ENCODE data around the gene RAB27B. TPM values are rescaled to one million over a fixed set of nuclear protein-coding genes. Genes with fewer than 3 reads are reported as not detected.

RAB27B gene
- total and polyA plus RNA-seq, 2 donors (not counting 1 experiment from before 2014, with no cell fraction given): 0.01 to 0.07 TPM

- Histone ChIP-seq H3K9me3 (ENCODE audit: control extremely low read depth in 1 of 3, control insufficient read depth in 2 of 3, insufficient read depth in 1 of 3, low read length in 2 of 3) (peaks cover 0 to 3% (median 0%) of the 10 kb centered on the region in 3 donors), H3K9ac (ENCODE audit: low read length) (no peak overlapping the region), H3K27ac (ENCODE audit: low read length in 2 of 2) (no peak overlapping the region), H3K4me1 (ENCODE audit: control insufficient read depth in 2 of 2, insufficient read depth in 2 of 2, low read length in 2 of 2) (no peaks in the 10 kb centered on the region), H3K27me3 (replicated peaks in 1 of 4; ENCODE audit: control extremely low read depth in 1 of 4, control insufficient read depth in 3 of 4, insufficient read depth in 4 of 4, low read length in 3 of 4) (no peaks in the 10 kb centered on the region), H3K36me3 (replicated peaks in 1 of 2; ENCODE audit: control extremely low read depth in 1 of 2, control insufficient read depth in 1 of 2, extremely low read depth in 1 of 2, insufficient read depth in 2 of 2, low read length in 1 of 2) (no peaks in the 10 kb centered on the region), H3K4me2 (replicated peaks; ENCODE audit: low read depth, low read length, poor library complexity, severe bottlenecking) (no peak overlapping the region), H3K4me3 (ENCODE audit: control extremely low read depth in 1 of 5, extremely low read depth in 1 of 5, insufficient read depth in 1 of 5, low read depth in 2 of 5, low read length in 4 of 5) (no peak overlapping the region), H4K20me1 (ENCODE audit: control insufficient read depth, insufficient read depth, low read length, poor library complexity, severe bottlenecking) (no peaks in the 10 kb centered on the region), H2AFZ (ENCODE audit: insufficient read depth, low read depth, low read length, poor library complexity, severe bottlenecking) (no peak overlapping the region), H3K79me2 (ENCODE audit: control insufficient read depth, insufficient read depth, low read length) (no peaks in the 10 kb centered on the region)
- no peak for TF ChIP-seq EZH2 (IDR thresholded peaks at IDR 0.05; ENCODE audit: borderline replicate concordance, insufficient read depth, low read depth, low read length, poor library complexity, severe bottlenecking)
- POLR2A ChIA-PET: no interaction called here
- H3K4me1 Mint-ChIP-seq: no peaks in the 10 kb centered on the region
- no peaks in the 10 kb centered on the region for H3K9me3 Mint-ChIP-seq (ENCODE audit: insufficient read depth)
- H3K4me3 Mint-ChIP-seq: no peak overlapping the region
- intact Hi-C loops (cut with micrococcal nuclease): no loop called here
- CTCF ChIA-PET: no interaction called here
- no peak overlapping the region for H3K27ac Mint-ChIP-seq
- DNase-seq: no peak
- H3K27me3 Mint-ChIP-seq: peaks cover 9% of the 10 kb centered on the region
- ATAC-seq (ENCODE audit: low read depth): no peak
- WGBS (ENCODE audit: insufficient coverage): 60% methylated on average over 1 of the region's 2 CpGs
Measured at GRCh38 chr18:54904581-54904980, 76.3 kb downstream of the RAB27B start.

- H3K4me1 Mint-ChIP-seq: no peaks in the 10 kb centered on the region
- no peaks in the 10 kb centered on the region for H3K4me1 ChIP-seq (ENCODE audit: control insufficient read depth in 2 of 2, insufficient read depth in 2 of 2, low read length in 2 of 2)
- H3K27me3 Mint-ChIP-seq: peaks cover 9% of the 10 kb centered on the region
- no peaks in the 10 kb centered on the region for H4K20me1 ChIP-seq (ENCODE audit: control insufficient read depth, insufficient read depth, low read length, poor library complexity, severe bottlenecking)
- intact Hi-C loops (cut with micrococcal nuclease): no loop called here
- 78% methylated on average over 5 of the region's 5 CpGs for WGBS (ENCODE audit: insufficient coverage)
- CTCF ChIA-PET: no interaction called here
- H3K9me3 ChIP-seq (ENCODE audit: control extremely low read depth in 1 of 3, control insufficient read depth in 2 of 3, insufficient read depth in 1 of 3, low read length in 2 of 3): peaks cover 0 to 13% (median 0%) of the 10 kb centered on the region in 3 donors
- H3K4me3 ChIP-seq (ENCODE audit: control extremely low read depth in 1 of 5, extremely low read depth in 1 of 5, insufficient read depth in 1 of 5, low read depth in 2 of 5, low read length in 4 of 5): no peak overlapping the region
- H3K27ac ChIP-seq (ENCODE audit: low read length in 2 of 2): no peak overlapping the region
- no peaks in the 10 kb centered on the region for H3K36me3 ChIP-seq (replicated peaks in 1 of 2; ENCODE audit: control extremely low read depth in 1 of 2, control insufficient read depth in 1 of 2, extremely low read depth in 1 of 2, insufficient read depth in 2 of 2, low read length in 1 of 2)
- POLR2A ChIA-PET: no interaction called here
- H3K79me2 ChIP-seq (ENCODE audit: control insufficient read depth, insufficient read depth, low read length): no peaks in the 10 kb centered on the region
- DNase-seq (no peak), ATAC-seq (ENCODE audit: low read depth) (no peak)
- no peak overlapping the region for H3K4me2 ChIP-seq (replicated peaks; ENCODE audit: low read depth, low read length, poor library complexity, severe bottlenecking)
- no peak overlapping the region for H3K9ac ChIP-seq (ENCODE audit: low read length)
- TF ChIP-seq EZH2 (IDR thresholded peaks at IDR 0.05; ENCODE audit: borderline replicate concordance, insufficient read depth, low read depth, low read length, poor library complexity, severe bottlenecking): no peak
- TF ChIP-seq, protein P1, sequence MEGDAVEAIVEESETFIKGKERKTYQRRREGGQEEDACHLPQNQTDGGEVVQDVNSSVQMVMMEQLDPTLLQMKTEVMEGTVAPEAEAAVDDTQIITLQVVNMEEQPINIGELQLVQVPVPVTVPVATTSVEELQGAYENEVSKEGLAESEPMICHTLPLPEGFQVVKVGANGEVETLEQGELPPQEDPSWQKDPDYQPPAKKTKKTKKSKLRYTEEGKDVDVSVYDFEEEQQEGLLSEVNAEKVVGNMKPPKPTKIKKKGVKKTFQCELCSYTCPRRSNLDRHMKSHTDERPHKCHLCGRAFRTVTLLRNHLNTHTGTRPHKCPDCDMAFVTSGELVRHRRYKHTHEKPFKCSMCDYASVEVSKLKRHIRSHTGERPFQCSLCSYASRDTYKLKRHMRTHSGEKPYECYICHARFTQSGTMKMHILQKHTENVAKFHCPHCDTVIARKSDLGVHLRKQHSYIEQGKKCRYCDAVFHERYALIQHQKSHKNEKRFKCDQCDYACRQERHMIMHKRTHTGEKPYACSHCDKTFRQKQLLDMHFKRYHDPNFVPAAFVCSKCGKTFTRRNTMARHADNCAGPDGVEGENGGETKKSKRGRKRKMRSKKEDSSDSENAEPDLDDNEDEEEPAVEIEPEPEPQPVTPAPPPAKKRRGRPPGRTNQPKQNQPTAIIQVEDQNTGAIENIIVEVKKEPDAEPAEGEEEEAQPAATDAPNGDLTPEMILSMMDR (IDR thresholded peaks at IDR 0.05): no peak
- no peaks in the 10 kb centered on the region for H3K9me3 Mint-ChIP-seq (ENCODE audit: insufficient read depth)
- H3K27ac Mint-ChIP-seq: no peak overlapping the region
- H2AFZ ChIP-seq (ENCODE audit: insufficient read depth, low read depth, low read length, poor library complexity, severe bottlenecking): no peak overlapping the region
- H3K4me3 Mint-ChIP-seq: no peak overlapping the region
- H3K27me3 ChIP-seq (replicated peaks in 1 of 4; ENCODE audit: control extremely low read depth in 1 of 4, control insufficient read depth in 3 of 4, insufficient read depth in 4 of 4, low read length in 3 of 4): peaks cover 0 to under 1% (median 0%) of the 10 kb centered on the region in 4 experiments
Measured at GRCh38 chr18:54905629-54906028, 77.4 kb downstream of the RAB27B start.
